Activated B cell treated with CpG ODN at 0.5 μM for 24 hours (primary cell): Measurements from ENCODE around the gene ASB4. TPM values are rescaled to one million over a fixed set of nuclear protein-coding genes. Genes with fewer than 3 reads are reported as not detected.

Source experiments
- ATAC-seq: fragments of 200-7000 bp; cut with Tn5 transposase; one replicate; pipeline ENCODE4 v1.10.0; 2021; ENCODE audit warnings: low read depth, mild to moderate bottlenecking, moderate library complexity
- CTCF ChIA-PET: fragments of 350-600 bp; sonication (Branson Sonifier 250); formaldehyde crosslinking; loops from one replicate; lab custom pipeline; 2021; ENCODE audit warnings: antibody characterized with exemption; lab: Charles Lee
- POLR2A ChIA-PET: fragments of 350-600 bp; sonication (Branson Sonifier 250); formaldehyde crosslinking; loops from one replicate; lab custom pipeline; 2021; ENCODE audit warnings: antibody characterized with exemption; lab: Charles Lee
- DNase-seq: peaks from one replicate; pipeline ENCODE4 v3.0.0; 2022
- H3K27ac Mint-ChIP-seq: one replicate; pipeline ENCODE4 v1.8.0; 2020; ENCODE audit warnings: mixed read lengths
- H3K27me3 Mint-ChIP-seq: one replicate; pipeline ENCODE4 v1.8.0; 2021; ENCODE audit warnings: mixed read lengths
- H3K36me3 Mint-ChIP-seq: one replicate; pipeline ENCODE4 v1.8.0; 2021; ENCODE audit warnings: low read depth, mixed read lengths
- H3K4me1 Mint-ChIP-seq: one replicate; pipeline ENCODE4 v1.8.0; 2021; ENCODE audit warnings: mixed read lengths
- H3K4me3 Mint-ChIP-seq: one replicate; pipeline ENCODE4 v1.8.0; 2020; ENCODE audit warnings: mild to moderate bottlenecking, mixed read lengths
- H3K9me3 Mint-ChIP-seq: one replicate; pipeline ENCODE4 v1.8.0; 2020; ENCODE audit warnings: mixed read lengths
- CTCF ChIP-seq: fragments of 200-600 bp; IDR thresholded peaks from one replicate; pipeline ENCODE4 v1.8.0; 2022; ENCODE audit warnings: antibody characterized with exemption, mild to moderate bottlenecking
- intact Hi-C: fragments of 100-400 bp; cut with micrococcal nuclease; formaldehyde crosslinking; loops from one replicate; pipeline ENCODE4 v1.15.1; 2024
- total RNA-seq: library from RNA; stranded (reverse); gene quantifications from 2 replicates; pipeline ENCODE4 v1.2.3, GENCODE V29; 2022

ASB4 gene
- total RNA-seq, 1 donor from 2014 or later = not detected

GRCh38 chr7:95529701-95530100 lies 44.0 kb downstream of the ASB4 start:
- TF ChIP-seq CTCF = no peak
- DNase-seq (no peak), ATAC-seq (no peak)
- Mint-ChIP-seq H3K9me3 (no peaks in the 10 kb centered on the region), H3K27me3 (peaks cover 7% of the 10 kb centered on the region), H3K4me3 (no peak overlapping the region), H3K4me1 (peaks cover 3% of the 10 kb centered on the region), H3K27ac (no peak overlapping the region), H3K36me3 (no peaks in the 10 kb centered on the region)
- POLR2A ChIA-PET = no interaction called here
- intact Hi-C loops = loop anchor here (5.0 kb wide), 1 partner anchor 78 kb away; no protein-coding TSS in a partner anchor
- CTCF ChIA-PET = interaction anchor here (0.9 to 12.4 kb wide), 5 partner anchors 16 to 159 kb away, joined by 4 to 324 read pairs (median 11); no protein-coding TSS in a partner anchor

GRCh38 chr7:95530881-95531280 lies 45.1 kb downstream of the ASB4 start:
- ChIA-PET CTCF (interaction anchor here (12.4 kb wide), 1 partner anchor 158 kb away, joined by 324 read pairs; no protein-coding TSS in a partner anchor), POLR2A (no interaction called here)
- no peak for TF ChIP-seq CTCF
- Mint-ChIP-seq H3K27ac (no peak overlapping the region), H3K4me1 (peaks cover 3% of the 10 kb centered on the region), H3K9me3 (no peaks in the 10 kb centered on the region), H3K27me3 (peaks cover 7% of the 10 kb centered on the region), H3K4me3 (no peak overlapping the region), H3K36me3 (no peaks in the 10 kb centered on the region)
- no peak for ATAC-seq
- DNase-seq = no peak
- intact Hi-C loops = no loop called here

- no peak for DNase-seq
- Mint-ChIP-seq H3K27ac (no peak overlapping the region), H3K4me3 (no peak overlapping the region), H3K27me3 (peaks cover 6% of the 10 kb centered on the region), H3K4me1 (peaks cover 3% of the 10 kb centered on the region), H3K36me3 (no peaks in the 10 kb centered on the region), H3K9me3 (no peaks in the 10 kb centered on the region)
- CTCF ChIA-PET = interaction anchor here (12.4 kb wide), 1 partner anchor 157 kb away, joined by 324 read pairs; no protein-coding TSS in a partner anchor
- POLR2A ChIA-PET = no interaction called here
- ATAC-seq = no peak
- intact Hi-C loops = no loop called here
- TF ChIP-seq CTCF = no peak
Measured at GRCh38 chr7:95531605-95532219, 46.0 kb downstream of the ASB4 start.

- POLR2A ChIA-PET = no interaction called here
- Mint-ChIP-seq H3K36me3 (no peaks in the 10 kb centered on the region), H3K27me3 (peaks cover 6% of the 10 kb centered on the region)
Measured at GRCh38 chr7:95534796-95535195, 49.1 kb downstream of the ASB4 start.

More at GRCh38 chr7:95534796-95535195, 49.1 kb downstream of the ASB4 start:
- no peak for TF ChIP-seq CTCF
- H3K4me3 Mint-ChIP-seq = no peak overlapping the region
- H3K27ac Mint-ChIP-seq = no peak overlapping the region
- no peaks in the 10 kb centered on the region for H3K9me3 Mint-ChIP-seq
- ATAC-seq (no peak), DNase-seq (no peak)
- intact Hi-C loops = no loop called here
- no peaks in the 10 kb centered on the region for H3K4me1 Mint-ChIP-seq
- CTCF ChIA-PET = interaction anchor here (2.0 to 12.4 kb wide), 2 partner anchors 23 to 154 kb away, joined by 6 to 324 read pairs; no protein-coding TSS in a partner anchor
